H9 (cell line): ENCODE measurements around the gene ABR. TPM values are rescaled to one million over a fixed set of nuclear protein-coding genes. Genes with fewer than 3 reads are reported as not detected.

Source experiments
- DNase-seq: peaks from one replicate; pipeline ENCODE4 v3.0.0-alpha.2; 2017
- H2AFZ ChIP-seq: one replicate; pipeline ENCODE4 v1.6.1; 2013; ENCODE audit warnings: mild to moderate bottlenecking, low read length, control low read depth, moderate library complexity
- H2AK5ac ChIP-seq: 2 replicates; pipeline ENCODE4 v1.6.1; 2013; ENCODE audit warnings: low read length, control low read depth, mixed read lengths; ENCODE audit not compliant: insufficient read length
- H2BK120ac ChIP-seq: one replicate; pipeline ENCODE4 v1.6.1; 2013; ENCODE audit warnings: low read depth, mild to moderate bottlenecking, low read length, control low read depth, inconsistent platforms; ENCODE audit not compliant: poor library complexity, severe bottlenecking
- H2BK12ac ChIP-seq: 2 replicates; pipeline ENCODE4 v1.6.1; 2013; ENCODE audit warnings: low read length, control low read depth, mixed read lengths, low read depth; ENCODE audit not compliant: insufficient read length
- H2BK15ac ChIP-seq: 2 replicates; pipeline ENCODE4 v1.6.1; 2013; ENCODE audit warnings: low read depth, low read length, control low read depth
- H2BK20ac ChIP-seq: one replicate; pipeline ENCODE4 v1.6.1; 2013; ENCODE audit warnings: low read depth, mild to moderate bottlenecking, low read length, control low read depth, inconsistent platforms; ENCODE audit not compliant: poor library complexity, severe bottlenecking
- H2BK5ac ChIP-seq: 2 replicates; pipeline ENCODE4 v1.6.1; 2013; ENCODE audit warnings: low read length, control low read depth, mixed read lengths; ENCODE audit not compliant: insufficient read length
- H3K14ac ChIP-seq: 2 replicates; pipeline ENCODE4 v1.6.1; 2013; ENCODE audit warnings: low read length, control low read depth; ENCODE audit not compliant: insufficient read depth
- H3K18ac ChIP-seq: 2 replicates; pipeline ENCODE4 v1.6.1; 2013; ENCODE audit warnings: low read depth, mild to moderate bottlenecking, mixed read lengths, low read length, control low read depth; ENCODE audit not compliant: insufficient read length
- H3K23ac ChIP-seq: 2 replicates; pipeline ENCODE4 v1.6.1; 2013; ENCODE audit warnings: low read length, control low read depth, mixed read lengths, low read depth; ENCODE audit not compliant: insufficient read length
- H3K23me2 ChIP-seq: 2 replicates; pipeline ENCODE4 v1.6.1; 2013; ENCODE audit warnings: low read depth, mild to moderate bottlenecking, mixed read lengths, low read length, control low read depth; ENCODE audit not compliant: insufficient read length, poor library complexity, severe bottlenecking
- H3K27ac ChIP-seq: 2 replicates; pipeline ENCODE4 v1.5.1; 2013; ENCODE audit warnings: low read length, control low read depth, mixed read lengths, low read depth; ENCODE audit not compliant: insufficient read length
- H3K27me3 ChIP-seq: 2 replicates; pipeline ENCODE4 v1.6.1; 2013; ENCODE audit warnings: low read length, control low read depth, inconsistent platforms; ENCODE audit not compliant: insufficient read depth
- H3K4ac ChIP-seq: 2 replicates; pipeline ENCODE4 v1.6.1; 2013; ENCODE audit warnings: low read depth, mild to moderate bottlenecking, control low read depth, inconsistent platforms, low read length, moderate library complexity
- H3K4me1 ChIP-seq: 2 replicates; pipeline ENCODE4 v1.6.1; 2013; ENCODE audit warnings: low read length, control low read depth, inconsistent platforms; ENCODE audit not compliant: insufficient read depth
- H3K4me2 ChIP-seq: 2 replicates; pipeline ENCODE4 v1.6.1; 2013; ENCODE audit warnings: low read length, control low read depth, mixed read lengths; ENCODE audit not compliant: insufficient read length, insufficient read depth
- H3K56ac ChIP-seq: 2 replicates; pipeline ENCODE4 v1.6.1; 2013; ENCODE audit warnings: low read depth, mild to moderate bottlenecking, mixed read lengths, low read length, control low read depth; ENCODE audit not compliant: insufficient read length
- H3K79me1 ChIP-seq: 2 replicates; pipeline ENCODE4 v1.6.1; 2013; ENCODE audit warnings: low read depth, mild to moderate bottlenecking, moderate library complexity, low read length, control low read depth, inconsistent platforms; ENCODE audit not compliant: insufficient read depth, poor library complexity, severe bottlenecking
- H3K79me2 ChIP-seq: 2 replicates; pipeline ENCODE4 v1.6.1; 2013; ENCODE audit warnings: low read length, control low read depth, inconsistent platforms; ENCODE audit not compliant: insufficient read depth
- H3K9ac ChIP-seq: 2 replicates; pipeline ENCODE4 v1.6.1; 2013; ENCODE audit warnings: low read length, control low read depth, mixed read lengths; ENCODE audit not compliant: insufficient read length; ENCODE audit errors: extremely low read depth
- H3K9me3 ChIP-seq: one replicate; pipeline ENCODE4 v1.6.1; 2013; ENCODE audit warnings: low read depth, low read length, inconsistent platforms; ENCODE audit not compliant: control insufficient read depth
- H3T11ph ChIP-seq: one replicate; pipeline ENCODE4 v1.6.1; 2013; ENCODE audit warnings: mild to moderate bottlenecking, low read length, control low read depth, inconsistent platforms
- H4K20me1 ChIP-seq: one replicate; pipeline ENCODE4 v1.6.1; 2013; ENCODE audit not compliant: control insufficient read depth, insufficient read length, insufficient read depth
- H4K5ac ChIP-seq: 2 replicates; pipeline ENCODE4 v1.6.1; 2013; ENCODE audit warnings: low read depth, mild to moderate bottlenecking, mixed read lengths, low read length, control low read depth; ENCODE audit not compliant: insufficient read length
- H4K8ac ChIP-seq: replicated peaks from 2 replicates; pipeline ENCODE4 v1.6.1; 2013; ENCODE audit warnings: low read length, control low read depth, mixed read lengths, low read depth; ENCODE audit not compliant: insufficient read length
- H4K91ac ChIP-seq: 2 replicates; pipeline ENCODE4 v1.6.1; 2013; ENCODE audit warnings: low read depth, mild to moderate bottlenecking, moderate library complexity, mixed read lengths, low read length, control low read depth; ENCODE audit not compliant: insufficient read length
- H3K27ac Mint-ChIP-seq, 3 experiments: 2 replicates in 2 of 3; 3 replicates in 1 of 3; pipeline ENCODE4 v1.8.0; 2020 to 2021; ENCODE audit warnings: mixed read lengths in 3 of 3, mild to moderate bottlenecking in 1 of 3, moderate library complexity in 1 of 3
- H3K27me3 Mint-ChIP-seq: 2 replicates; pipeline ENCODE4 v1.8.0; 2021; ENCODE audit warnings: low read depth, mild to moderate bottlenecking, moderate library complexity, mixed read lengths
- H3K36me3 Mint-ChIP-seq, 3 experiments: 2 replicates in 2 of 3; 3 replicates in 1 of 3; pipeline ENCODE4 v1.8.0; 2020 to 2021; ENCODE audit warnings: low read depth in 3 of 3, mixed read lengths in 3 of 3; ENCODE audit not compliant: insufficient read depth in 1 of 3
- H3K4me1 Mint-ChIP-seq, 2 experiments: 2 replicates each; pipeline ENCODE4 v1.8.0; 2020; ENCODE audit warnings: mixed read lengths in 2 of 2
- H3K4me3 Mint-ChIP-seq, 2 experiments: 2 replicates in 1 of 2; 3 replicates in 1 of 2; pipeline ENCODE4 v1.8.0; 2020 to 2021; ENCODE audit warnings: mild to moderate bottlenecking in 2 of 2, mixed read lengths in 2 of 2, moderate library complexity in 1 of 2
- H3K9me3 Mint-ChIP-seq, 2 experiments: 2 replicates in 1 of 2; 3 replicates in 1 of 2; pipeline ENCODE4 v1.8.0; 2020; ENCODE audit warnings: mild to moderate bottlenecking in 2 of 2, mixed read lengths in 2 of 2, moderate library complexity in 1 of 2
- WGBS: extraction: QIAGEN DNeasy Blood & Tissue Kit; methylation state at CpG from one replicate; pipeline ENCODE4 v1.1.7; 2013; ENCODE audit warnings: missing lambda C conversion rate, low lambda C conversion rate, mixed read lengths; ENCODE audit not compliant: insufficient read length; ENCODE audit errors: extremely low coverage; 5-methylcytosine and 5-hydroxymethylcytosine counted together
- total RNA-seq: library from RNA; stranded (reverse); gene quantifications from 2 replicates; pipeline ENCODE4 v1.2.1, GENCODE V29; 2021
- TF ChIP-seq, protein P1 (sequence below): fragments of 200-600 bp; sonication (generic); conservative IDR thresholded peaks from 3 replicates; pipeline ENCODE4 v1.8.0; 2021; ENCODE audit warnings: antibody characterized with exemption, mild to moderate bottlenecking

The ABR gene
- total RNA-seq, 1 experiment from 2014 or later = 34.7 TPM

DNA sequence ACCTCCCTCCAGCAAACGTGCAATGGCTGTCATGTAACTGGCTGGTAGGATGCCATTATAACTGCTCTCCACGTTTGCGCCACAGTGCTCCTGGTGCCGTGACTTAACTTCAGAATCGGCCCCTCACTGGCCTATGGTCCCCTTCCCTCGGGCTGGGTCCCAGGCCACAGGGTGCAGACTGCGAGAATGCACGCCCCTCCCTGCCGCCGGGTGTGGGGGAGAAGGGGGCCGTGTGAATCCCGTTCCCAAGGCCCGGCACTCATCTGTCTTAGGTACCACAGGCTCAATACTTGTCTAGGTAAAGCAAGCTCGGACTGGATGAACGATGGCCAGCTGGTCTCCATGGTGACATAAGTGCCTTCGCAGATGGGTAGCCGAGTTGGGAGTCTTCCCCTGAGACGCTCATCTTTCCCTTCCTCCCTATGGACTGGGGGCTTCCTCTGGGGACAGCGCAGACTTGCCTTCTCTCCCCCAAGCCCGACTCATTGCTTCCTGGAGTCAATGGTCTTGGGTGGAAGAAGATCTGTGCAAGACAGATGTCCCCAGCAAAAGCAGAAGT, 145.1 kb downstream of the ABR start:
- no peaks in the 10 kb centered on the region for H3K9me3 ChIP-seq
- H2BK20ac ChIP-seq = no peak overlapping the region
- H3K9ac ChIP-seq = no peak overlapping the region
- Mint-ChIP-seq H3K27ac (no peak overlapping the region), H3K36me3 (no peaks in the 10 kb centered on the region; a peak in 2 of 7 replicates), H3K27me3 (peaks cover 13% of the 10 kb centered on the region), H3K4me3 (no peak overlapping the region), H3K9me3 (no peaks in the 10 kb centered on the region), H3K4me1 (peaks cover 6 to 32% of the 10 kb centered on the region in 2 experiments)
- peaks cover 9% of the 10 kb centered on the region for H3K23me2 ChIP-seq
- H3K4me1 ChIP-seq = no peaks in the 10 kb centered on the region; the same call in 1 of the 2 replicates
- no peak overlapping the region for H3K23ac ChIP-seq
- no peak overlapping the region for H2BK5ac ChIP-seq
- no peak overlapping the region for H3T11ph ChIP-seq
- no peak overlapping the region for H3K18ac ChIP-seq
- H2BK12ac ChIP-seq = no peak overlapping the region
- H3K79me2 ChIP-seq = no peaks in the 10 kb centered on the region
- no peak overlapping the region for H4K8ac ChIP-seq
- no peak overlapping the region for H3K27ac ChIP-seq
- H3K79me1 ChIP-seq = no peaks in the 10 kb centered on the region
- H3K27me3 ChIP-seq = no peaks in the 10 kb centered on the region
- H4K91ac ChIP-seq = no peak overlapping the region
- DNase-seq = no peak
- H2AK5ac ChIP-seq = no peak overlapping the region
- H2BK15ac ChIP-seq = no peak overlapping the region
- no peak overlapping the region for H3K4me2 ChIP-seq
- H3K56ac ChIP-seq = no peak overlapping the region
- WGBS = no CpG with 5 or more reads among the region's 20 CpGs
- TF ChIP-seq, protein P1, sequence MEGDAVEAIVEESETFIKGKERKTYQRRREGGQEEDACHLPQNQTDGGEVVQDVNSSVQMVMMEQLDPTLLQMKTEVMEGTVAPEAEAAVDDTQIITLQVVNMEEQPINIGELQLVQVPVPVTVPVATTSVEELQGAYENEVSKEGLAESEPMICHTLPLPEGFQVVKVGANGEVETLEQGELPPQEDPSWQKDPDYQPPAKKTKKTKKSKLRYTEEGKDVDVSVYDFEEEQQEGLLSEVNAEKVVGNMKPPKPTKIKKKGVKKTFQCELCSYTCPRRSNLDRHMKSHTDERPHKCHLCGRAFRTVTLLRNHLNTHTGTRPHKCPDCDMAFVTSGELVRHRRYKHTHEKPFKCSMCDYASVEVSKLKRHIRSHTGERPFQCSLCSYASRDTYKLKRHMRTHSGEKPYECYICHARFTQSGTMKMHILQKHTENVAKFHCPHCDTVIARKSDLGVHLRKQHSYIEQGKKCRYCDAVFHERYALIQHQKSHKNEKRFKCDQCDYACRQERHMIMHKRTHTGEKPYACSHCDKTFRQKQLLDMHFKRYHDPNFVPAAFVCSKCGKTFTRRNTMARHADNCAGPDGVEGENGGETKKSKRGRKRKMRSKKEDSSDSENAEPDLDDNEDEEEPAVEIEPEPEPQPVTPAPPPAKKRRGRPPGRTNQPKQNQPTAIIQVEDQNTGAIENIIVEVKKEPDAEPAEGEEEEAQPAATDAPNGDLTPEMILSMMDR = no peak
- H4K20me1 ChIP-seq = no peaks in the 10 kb centered on the region
- no peak overlapping the region for H3K14ac ChIP-seq
- no peak overlapping the region for H4K5ac ChIP-seq
- no peak overlapping the region for H3K4ac ChIP-seq
- no peak overlapping the region for H2BK120ac ChIP-seq
- no peak overlapping the region for H2AFZ ChIP-seq
